Choroid plexus epithelial cell (primary cell): ENCODE measurements around the gene POLR3GL.

ENCODE experiments used
- DNase-seq: peaks from one replicate; pipeline ENCODE4 v3.0.0-alpha.2; 2010; ENCODE audit warnings: low read depth
- H3K4me3 ChIP-seq: 2 replicates; pipeline ENCODE4 v1.5.1; 2011; ENCODE audit warnings: low read depth, mild to moderate bottlenecking, control low read depth, low read length, moderate library complexity
- CTCF ChIP-seq: conservative IDR thresholded peaks from 2 replicates; pipeline ENCODE4 v1.5.1; 2011; ENCODE audit warnings: low read depth, mild to moderate bottlenecking, control low read depth, inconsistent platforms, low read length, moderate library complexity

POLR3GL gene

GRCh38 chr1:145997016-145997717 is 32.7 kb downstream of the POLR3GL start:
- no peak for TF ChIP-seq CTCF
- DNase-seq, result no peak

GRCh38 chr1:145997718-145998023 is 33.2 kb downstream of the POLR3GL start:
- DNase-seq, result no peak
- peak overlapping the region; percentile 93 for H3K4me3 ChIP-seq

More at GRCh38 chr1:145997016-145997717, 32.7 kb downstream of the POLR3GL start:
- peak overlapping the region; percentile 93 for H3K4me3 ChIP-seq

GRCh38 chr1:145999321-146000024 is 35.0 kb downstream of the POLR3GL start:
- no peak for TF ChIP-seq CTCF
- H3K4me3 ChIP-seq, result no peak overlapping the region
- DNase-seq, result no peak

More at GRCh38 chr1:145997718-145998023, 33.2 kb downstream of the POLR3GL start:
- TF ChIP-seq CTCF, result peak; percentile 18

GRCh38 chr1:146001709-146002108 is 37.2 kb downstream of the POLR3GL start:
- DNase-seq, result no peak
- TF ChIP-seq CTCF, result no peak
- H3K4me3 ChIP-seq, result no peak overlapping the region

GRCh38 chr1:146007489-146008133 is 43.1 kb downstream of the POLR3GL start:
- TF ChIP-seq CTCF, result no peak
- no peak overlapping the region for H3K4me3 ChIP-seq
- DNase-seq, result no peak

- TF ChIP-seq CTCF, result no peak
- no peak for DNase-seq
- no peak overlapping the region for H3K4me3 ChIP-seq
These were observed 45.7 kb downstream of the POLR3GL start for GRCh38 chr1:146010126-146010738.
